Activated CD8-positive, alpha-beta T cell treated with anti-CD3 and anti-CD28 coated beads, Interleukin-2, amount 10 ng/mL, durations not matched to agents 7 days and 5 days (primary cell): ENCODE results near the gene KCNH1. TPM values are rescaled to one million over a fixed set of nuclear protein-coding genes. Genes with fewer than 3 reads are reported as not detected.
"Not testable (repeated sequence)": the region's sequence is repeated elsewhere in the genome, so short reads cannot be mapped to it uniquely, and the experiment has no call there.

Source experiments
- ATAC-seq: fragments of 150-1000 bp; cut with Tn5 transposase; one replicate; pipeline ENCODE4 v1.10.0; 2021; ENCODE audit warnings: moderate library complexity
- CTCF ChIA-PET: fragments of 350-600 bp; sonication (Branson Sonifier 250); formaldehyde crosslinking; loops from one replicate; lab custom pipeline; 2021; ENCODE audit warnings: antibody characterized with exemption; lab: Charles Lee
- POLR2A ChIA-PET: fragments of 350-600 bp; sonication (Branson Sonifier 250); formaldehyde crosslinking; loops from one replicate; lab custom pipeline; 2021; ENCODE audit warnings: antibody characterized with exemption; lab: Charles Lee
- DNase-seq: peaks from one replicate; pipeline ENCODE4 v3.0.0-alpha.2; 2020
- H3K27ac Mint-ChIP-seq: one replicate; pipeline ENCODE4 v1.8.0; 2021; ENCODE audit warnings: mild to moderate bottlenecking, mixed read lengths
- H3K27me3 Mint-ChIP-seq: one replicate; pipeline ENCODE4 v1.8.0; 2021; ENCODE audit warnings: low read depth, mixed read lengths
- H3K36me3 Mint-ChIP-seq: one replicate; pipeline ENCODE4 v1.8.0; 2021; ENCODE audit warnings: low read depth, mixed read lengths
- H3K4me1 Mint-ChIP-seq: one replicate; pipeline ENCODE4 v1.8.0; 2021; ENCODE audit warnings: low read depth, mixed read lengths
- H3K4me3 Mint-ChIP-seq: one replicate; pipeline ENCODE4 v1.8.0; 2021; ENCODE audit warnings: mild to moderate bottlenecking, mixed read lengths
- H3K9me3 Mint-ChIP-seq: one replicate; pipeline ENCODE4 v1.8.0; 2022; ENCODE audit warnings: mixed read lengths; ENCODE audit not compliant: insufficient read depth
- total RNA-seq, 2 experiments: library from RNA; stranded (reverse); gene quantifications; one replicate each; pipeline ENCODE4 v1.2.3, GENCODE V29; 2021

Gene KCNH1
- total RNA-seq, 2 experiments from 2014 or later = not detected

GRCh38 chr1:211035821-211036380, 98.0 kb downstream of the KCNH1 start:
- POLR2A ChIA-PET = no interaction called here
- Mint-ChIP-seq H3K4me1 (no peaks in the 10 kb centered on the region), H3K27me3 (no peaks in the 10 kb centered on the region), H3K9me3 (no peaks in the 10 kb centered on the region), H3K36me3 (no peaks in the 10 kb centered on the region), H3K4me3 (no peak overlapping the region), H3K27ac (no peak overlapping the region)
- DNase-seq (no peak), ATAC-seq (no peak)
- CTCF ChIA-PET = no interaction called here

DNA sequence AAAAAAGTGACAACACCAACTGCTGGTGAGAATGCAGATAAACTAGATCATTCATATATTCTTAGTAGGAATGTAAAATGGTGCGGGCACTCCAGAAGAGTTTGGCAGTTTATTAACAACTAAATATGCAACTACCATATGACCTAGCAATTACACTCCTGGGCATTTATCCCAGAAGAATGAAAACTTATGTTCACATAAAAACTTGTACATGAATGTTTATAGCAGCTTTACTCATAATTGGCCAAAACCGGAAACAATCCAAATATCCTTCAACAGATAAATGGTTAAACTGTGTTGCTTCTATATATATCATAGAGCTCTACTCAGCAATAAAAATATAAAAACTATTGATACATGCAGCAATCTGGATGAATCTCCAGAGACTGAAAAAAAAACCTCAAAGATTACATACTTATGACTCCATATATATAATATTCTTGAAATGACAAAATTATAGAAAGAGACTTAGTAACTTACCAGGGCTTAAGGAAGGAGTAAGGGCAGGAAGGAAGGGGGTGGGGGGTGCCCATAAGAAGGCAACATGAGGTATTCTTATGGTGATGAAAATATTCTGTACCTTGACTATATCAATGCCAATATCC, 99.9 kb downstream of the KCNH1 start:
- no peak for DNase-seq
- Mint-ChIP-seq H3K27ac (no peak overlapping the region), H3K36me3 (no peaks in the 10 kb centered on the region), H3K27me3 (no peaks in the 10 kb centered on the region), H3K4me1 (no peaks in the 10 kb centered on the region), H3K9me3 (no peaks in the 10 kb centered on the region), H3K4me3 (no peak overlapping the region)
- ChIA-PET POLR2A (no interaction called here), CTCF (interaction anchor here (0.7 kb wide), 1 partner anchor 596 kb away, joined by 4 read pairs; no protein-coding TSS in a partner anchor)
- ATAC-seq = no peak

- Mint-ChIP-seq H3K4me3 (no peak overlapping the region), H3K27ac (no peak overlapping the region), H3K36me3 (no peaks in the 10 kb centered on the region), H3K27me3 (peaks cover 7% of the 10 kb centered on the region), H3K4me1 (no peaks in the 10 kb centered on the region), H3K9me3 (no peaks in the 10 kb centered on the region)
- DNase-seq (no peak), ATAC-seq (no peak)
- ChIA-PET CTCF (no interaction called here), POLR2A (no interaction called here)
Measured at GRCh38 chr1:211024901-211025300, 109.0 kb downstream of the KCNH1 start.

GRCh38 chr1:211019266-211019665, 114.7 kb downstream of the KCNH1 start:
- ChIA-PET CTCF (no interaction called here), POLR2A (no interaction called here)
- ATAC-seq (no peak), DNase-seq (no peak)
- H3K4me3 Mint-ChIP-seq = no peak overlapping the region
- H3K27me3 Mint-ChIP-seq = peaks cover 9% of the 10 kb centered on the region
- no peaks in the 10 kb centered on the region for H3K9me3 Mint-ChIP-seq
- H3K36me3 Mint-ChIP-seq = no peaks in the 10 kb centered on the region
- no peak overlapping the region for H3K27ac Mint-ChIP-seq
- H3K4me1 Mint-ChIP-seq = no peaks in the 10 kb centered on the region

GRCh38 chr1:211018690-211019089, 115.3 kb downstream of the KCNH1 start:
- Mint-ChIP-seq H3K27ac (no peak overlapping the region), H3K27me3 (peaks cover 9% of the 10 kb centered on the region), H3K4me3 (no peak overlapping the region), H3K4me1 (no peaks in the 10 kb centered on the region), H3K9me3 (no peaks in the 10 kb centered on the region), H3K36me3 (no peaks in the 10 kb centered on the region)
- POLR2A ChIA-PET = no interaction called here
- DNase-seq (no peak), ATAC-seq (no peak)
- CTCF ChIA-PET = no interaction called here

- Mint-ChIP-seq H3K36me3 (no peaks in the 10 kb centered on the region), H3K27ac (no peak overlapping the region), H3K9me3 (no peaks in the 10 kb centered on the region), H3K4me3 (no peak overlapping the region), H3K4me1 (no peaks in the 10 kb centered on the region), H3K27me3 (peaks cover 9% of the 10 kb centered on the region)
- no peak for ATAC-seq
- DNase-seq = no peak
- POLR2A ChIA-PET = interaction anchor here (0.8 kb wide), 1 partner anchor 8 kb away, joined by 3 read pairs; no protein-coding TSS in a partner anchor
- CTCF ChIA-PET = no interaction called here
Measured at GRCh38 chr1:211017075-211017718, 116.8 kb downstream of the KCNH1 start.

DNA sequence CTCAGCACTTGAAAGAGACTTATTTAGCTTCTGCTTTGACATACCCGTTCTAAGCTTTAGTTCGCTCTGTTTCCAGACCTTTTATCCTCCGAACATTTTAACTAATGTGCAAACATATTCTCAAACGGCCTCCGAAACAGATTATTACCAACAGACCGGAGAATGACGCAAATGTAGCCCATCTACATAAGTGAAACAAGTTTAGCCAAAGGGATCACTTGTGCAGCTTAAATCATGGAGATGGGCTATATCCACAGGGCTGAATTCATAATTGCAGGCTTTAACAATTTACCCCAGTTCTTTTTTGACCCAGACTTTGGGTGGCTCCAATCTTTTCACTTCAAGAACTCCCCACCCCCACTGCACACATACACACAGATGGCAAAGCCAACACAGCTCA, 119.7 kb downstream of the KCNH1 start:
- peaks cover 5% of the 10 kb centered on the region for H3K27me3 Mint-ChIP-seq
- no peak overlapping the region for H3K4me3 Mint-ChIP-seq
- H3K9me3 Mint-ChIP-seq = no peaks in the 10 kb centered on the region
- ATAC-seq = no peak
- ChIA-PET CTCF (no interaction called here), POLR2A (no interaction called here)
- no peak overlapping the region for H3K27ac Mint-ChIP-seq
- no peak for DNase-seq
- no peaks in the 10 kb centered on the region for H3K4me1 Mint-ChIP-seq
- no peaks in the 10 kb centered on the region for H3K36me3 Mint-ChIP-seq

- H3K4me1 Mint-ChIP-seq = no peaks in the 10 kb centered on the region
- H3K9me3 Mint-ChIP-seq = no peaks in the 10 kb centered on the region
- ChIA-PET CTCF (no interaction called here), POLR2A (no interaction called here)
- no peak for DNase-seq
- peaks cover 3% of the 10 kb centered on the region for H3K27me3 Mint-ChIP-seq
- no peak for ATAC-seq
- no peak overlapping the region for H3K4me3 Mint-ChIP-seq
- H3K36me3 Mint-ChIP-seq = no peaks in the 10 kb centered on the region
- H3K27ac Mint-ChIP-seq = no peak overlapping the region
Measured at GRCh38 chr1:211013346-211014240, 120.4 kb downstream of the KCNH1 start.

- POLR2A ChIA-PET, DNase-seq, H3K27me3 Mint-ChIP-seq, H3K9me3 Mint-ChIP-seq, ATAC-seq, H3K4me1 Mint-ChIP-seq, H3K4me3 Mint-ChIP-seq, CTCF ChIA-PET, H3K36me3 Mint-ChIP-seq, H3K27ac Mint-ChIP-seq: not testable (repeated sequence)
Measured at GRCh38 chr1:211011128-211011527, 122.8 kb downstream of the KCNH1 start.

DNA sequence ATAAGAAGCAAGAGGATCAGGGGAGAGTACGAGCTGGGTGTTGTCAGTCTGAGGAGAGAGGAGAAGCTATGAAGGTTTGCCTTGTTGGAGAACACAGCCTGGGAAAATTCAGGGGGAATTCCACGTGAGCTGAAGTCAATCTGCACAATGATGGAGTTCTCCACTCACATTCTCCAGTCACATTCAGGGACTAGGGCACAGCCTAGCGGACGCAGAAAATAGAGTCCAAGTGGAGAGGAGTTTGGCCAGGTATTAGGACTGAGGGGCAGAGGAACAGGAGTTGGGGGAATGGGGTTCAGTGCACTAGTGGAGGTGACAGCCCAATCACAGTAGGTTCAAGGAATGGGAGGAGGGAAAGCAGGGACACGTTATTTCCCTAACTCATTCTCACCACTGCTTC, 124.0 kb downstream of the KCNH1 start:
- DNase-seq (no peak), ATAC-seq (no peak)
- Mint-ChIP-seq H3K27ac (no peak overlapping the region), H3K4me3 (no peak overlapping the region), H3K27me3 (peaks cover 10% of the 10 kb centered on the region), H3K36me3 (no peaks in the 10 kb centered on the region), H3K4me1 (no peaks in the 10 kb centered on the region), H3K9me3 (no peaks in the 10 kb centered on the region)
- ChIA-PET CTCF (no interaction called here), POLR2A (no interaction called here)

- ATAC-seq = no peak
- H3K27me3 Mint-ChIP-seq = peaks cover 10% of the 10 kb centered on the region
- H3K4me3 Mint-ChIP-seq = no peak overlapping the region
- CTCF ChIA-PET = no interaction called here
- H3K9me3 Mint-ChIP-seq = no peaks in the 10 kb centered on the region
- no peaks in the 10 kb centered on the region for H3K4me1 Mint-ChIP-seq
- H3K36me3 Mint-ChIP-seq = no peaks in the 10 kb centered on the region
- DNase-seq = no peak
- H3K27ac Mint-ChIP-seq = no peak overlapping the region
- POLR2A ChIA-PET = no interaction called here
Measured at GRCh38 chr1:211007830-211008229, 126.1 kb downstream of the KCNH1 start.

DNA sequence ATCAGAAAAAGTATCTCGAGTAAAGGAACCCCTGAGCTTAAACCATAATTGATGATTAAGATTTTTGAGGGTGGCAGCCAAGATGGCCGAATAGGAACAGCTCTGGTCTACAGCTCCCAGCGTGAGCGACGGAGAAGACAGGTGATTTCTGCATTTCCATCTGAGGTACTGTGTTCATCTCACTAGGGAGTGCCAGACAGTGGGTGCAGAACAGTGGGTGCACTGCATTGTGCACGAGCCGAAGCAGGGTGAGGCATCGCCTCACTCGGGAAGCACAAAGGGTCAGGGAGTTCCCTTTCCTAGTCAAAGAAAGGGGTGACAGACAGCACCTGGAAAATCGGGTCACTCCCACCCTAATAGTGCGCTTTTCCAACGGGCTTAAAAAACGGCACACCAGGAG, 138.0 kb downstream of the KCNH1 start:
- H3K4me1 Mint-ChIP-seq, H3K36me3 Mint-ChIP-seq, H3K27ac Mint-ChIP-seq, CTCF ChIA-PET, POLR2A ChIA-PET, ATAC-seq, H3K4me3 Mint-ChIP-seq, H3K27me3 Mint-ChIP-seq, H3K9me3 Mint-ChIP-seq, DNase-seq: not testable (repeated sequence)
